NT2/D1 (cell line): Measurements from ENCODE around the gene CRYBB1.

ENCODE experiments used
- DNase-seq: peaks from one replicate; pipeline ENCODE4 v3.0.0-alpha.2; 2011; ENCODE audit warnings: low read depth, low spot score
- H3K27me3 ChIP-seq: 2 replicates; pipeline ENCODE4 v1.6.0; 2011; ENCODE audit warnings: mild to moderate bottlenecking; ENCODE audit not compliant: insufficient read length, insufficient read depth
- H3K36me3 ChIP-seq: 2 replicates; pipeline ENCODE4 v1.6.1; 2011; ENCODE audit warnings: mild to moderate bottlenecking, low read length, mixed read lengths; ENCODE audit not compliant: insufficient read depth, insufficient read length
- H3K4me1 ChIP-seq: 2 replicates; pipeline ENCODE4 v1.5.1; 2011; ENCODE audit not compliant: insufficient read depth, insufficient read length
- H3K4me3 ChIP-seq: 2 replicates; pipeline ENCODE4 v1.5.1; 2011; ENCODE audit warnings: low read depth; ENCODE audit not compliant: insufficient read length
- H3K9ac ChIP-seq: 2 replicates; pipeline ENCODE4 v1.6.0; 2011; ENCODE audit warnings: low read depth; ENCODE audit not compliant: insufficient read length
- H3K9me3 ChIP-seq: 2 replicates; pipeline ENCODE4 v1.5.1; 2011; ENCODE audit warnings: mild to moderate bottlenecking, low read length; ENCODE audit not compliant: insufficient read depth
- SUZ12 ChIP-seq: IDR thresholded peaks from 2 replicates; pipeline ENCODE4 v1.6.1; 2011; ENCODE audit not compliant: insufficient read length, insufficient read depth; ENCODE audit errors: extremely low read depth
- YY1 ChIP-seq: IDR thresholded peaks from 2 replicates; pipeline ENCODE4 v1.6.1; 2011; ENCODE audit not compliant: insufficient read length, insufficient read depth
- ZNF274 ChIP-seq: IDR thresholded peaks from 2 replicates; pipeline ENCODE4 v1.6.1; 2011; ENCODE audit warnings: mild to moderate bottlenecking, low read depth, low read length

Gene CRYBB1

GRCh38 chr22:26549902-26550497 is 67.8 kb downstream of the CRYBB1 start:
- peaks cover 4% of the 10 kb centered on the region for H3K36me3 ChIP-seq

More at GRCh38 chr22:26549902-26550497, 67.8 kb downstream of the CRYBB1 start:
- Histone ChIP-seq H3K4me1 (peaks cover 8% of the 10 kb centered on the region), H3K4me3 (no peak overlapping the region), H3K27me3 (no peaks in the 10 kb centered on the region), H3K9me3 (no peaks in the 10 kb centered on the region), H3K9ac (no peak overlapping the region)
- TF ChIP-seq YY1 (no peak), ZNF274 (no peak), SUZ12 (no peak)
- no peak for DNase-seq
